H1 (cell line): Measurements from ENCODE around the gene HTR3C. TPM values are rescaled to one million over a fixed set of nuclear protein-coding genes. Genes with fewer than 3 reads are reported as not detected.
A peak's percentile ranks its signal among the peaks of the same experiment; 100 is the strongest.

Experiments used
- CTCF ChIA-PET: fragments of 300-600 bp; sonication (Branson Sonifier 250); formaldehyde crosslinking; loops from one replicate; lab custom pipeline; 2021; ENCODE audit not compliant: partially characterized antibody; lab: Charles Lee
- POLR2A ChIA-PET: fragments of 300-600 bp; sonication (Branson Sonifier 250); formaldehyde crosslinking; loops from one replicate; lab custom pipeline; 2021; ENCODE audit warnings: inconsistent platforms; ENCODE audit not compliant: partially characterized antibody; lab: Charles Lee
- DNase-seq, 2 experiments: peaks; one replicate each; pipeline versions ENCODE4 v3.0.0 to v3.0.0-alpha.2; 2010 to 2022; ENCODE audit warnings: low spot score in 2 of 2, low read depth in 1 of 2, mixed read lengths in 1 of 2
- FAIRE-seq: peaks from 2 replicates; lab custom pipeline; 2011; peaks lifted over from hg19 to GRCh38; lab: Jason Lieb, UNC
- H2AFZ ChIP-seq: 2 replicates; pipeline ENCODE4 v1.8.1; 2012; ENCODE audit warnings: low read length, inconsistent platforms
- H2AK5ac ChIP-seq: 2 replicates; pipeline ENCODE4 v1.6.1; 2013; ENCODE audit warnings: low read depth, low read length
- H2BK120ac ChIP-seq: replicated peaks from 2 replicates; pipeline ENCODE3; 2013; ENCODE audit warnings: low read depth, low read length, inconsistent platforms
- H2BK12ac ChIP-seq: 2 replicates; pipeline ENCODE4 v1.6.1; 2013; ENCODE audit warnings: low read depth, low read length
- H2BK15ac ChIP-seq: 2 replicates; pipeline ENCODE4 v1.6.1; 2013; ENCODE audit warnings: low read length
- H2BK20ac ChIP-seq: 2 replicates; pipeline ENCODE4 v1.6.1; 2013; ENCODE audit warnings: low read length
- H2BK5ac ChIP-seq: 2 replicates; pipeline ENCODE4 v1.6.1; 2013; ENCODE audit warnings: low read depth, low read length
- H3K14ac ChIP-seq: 2 replicates; pipeline ENCODE4 v1.6.1; 2013; ENCODE audit warnings: inconsistent platforms; ENCODE audit not compliant: insufficient read length
- H3K18ac ChIP-seq: 2 replicates; pipeline ENCODE4 v1.6.1; 2013; ENCODE audit warnings: low read length; ENCODE audit errors: extremely low read depth
- H3K23ac ChIP-seq: 2 replicates; pipeline ENCODE4 v1.6.1; 2013; ENCODE audit warnings: inconsistent platforms; ENCODE audit not compliant: insufficient read length
- H3K23me2 ChIP-seq: 2 replicates; pipeline ENCODE4 v1.6.1; 2013; ENCODE audit warnings: low read depth, low read length
- H3K27ac ChIP-seq: 2 replicates; pipeline ENCODE4 v1.6.1; 2011; ENCODE audit warnings: low read depth, low read length, inconsistent platforms
- H3K27me3 ChIP-seq, 4 experiments: replicated peaks in 1 of 4; 1 replicate in 1 of 4; 2 replicates in 3 of 4; pipeline versions ENCODE4 v1.6.1 to v1.8.1; 2011 to 2013; ENCODE audit warnings: low read length in 3 of 4, mild to moderate bottlenecking in 3 of 4, inconsistent platforms in 2 of 4, mixed read lengths in 2 of 4, moderate library complexity in 1 of 4; ENCODE audit not compliant: control insufficient read depth in 3 of 4, insufficient read depth in 3 of 4; ENCODE audit errors: extremely low read depth in 1 of 4
- H3K36me3 ChIP-seq, 4 experiments: 2 replicates each; pipeline versions ENCODE4 v1.6.1 to v1.8.1; 2011 to 2013; ENCODE audit warnings: mild to moderate bottlenecking in 4 of 4, low read length in 3 of 4, moderate library complexity in 2 of 4, control low read depth in 1 of 4, inconsistent platforms in 1 of 4; ENCODE audit not compliant: insufficient read depth in 4 of 4, control insufficient read depth in 2 of 4
- H3K4ac ChIP-seq: replicated peaks from 2 replicates; pipeline ENCODE3; 2013; ENCODE audit warnings: low read length, low read depth, mixed read lengths, inconsistent platforms; ENCODE audit not compliant: insufficient read length
- H3K4me1 ChIP-seq, 4 experiments: replicated peaks in 1 of 4; 1 replicate in 1 of 4; 2 replicates in 3 of 4; pipeline versions ENCODE4 v1.6.1 to v1.8.1; 2011 to 2013; ENCODE audit warnings: low read length in 3 of 4, inconsistent platforms in 2 of 4, mixed read lengths in 1 of 4; ENCODE audit not compliant: insufficient read depth in 4 of 4, control insufficient read depth in 3 of 4
- H3K4me2 ChIP-seq, 2 experiments: 2 replicates each; pipeline versions ENCODE4 v1.6.1 to v1.8.1; 2011 to 2013; ENCODE audit warnings: low read depth in 2 of 2, low read length in 2 of 2, control low read depth in 1 of 2, inconsistent platforms in 1 of 2, mild to moderate bottlenecking in 1 of 2; ENCODE audit not compliant: insufficient read depth in 1 of 2
- H3K4me3 ChIP-seq, 4 experiments: fragments of 200-600, 300-600 bp in 1 of 4; sonication (generic), shearing (Covaris generic), sonication (Bioruptor Twin) in 1 of 4; 2 replicates each; pipeline versions ENCODE4 v1.5.1 to v1.8.1; 2011 to 2016; ENCODE audit warnings: low read length in 4 of 4, low read depth in 3 of 4, control low read depth in 2 of 4, inconsistent platforms in 2 of 4, mild to moderate bottlenecking in 2 of 4, mixed read lengths in 1 of 4, moderate library complexity in 1 of 4; ENCODE audit not compliant: insufficient read depth in 2 of 4; ENCODE audit errors: extremely low read depth in 1 of 4
- H3K56ac ChIP-seq: replicated peaks from 2 replicates; pipeline ENCODE3; 2013; ENCODE audit warnings: low read depth, mild to moderate bottlenecking, mixed read lengths, low read length, inconsistent platforms; ENCODE audit not compliant: insufficient read length
- H3K79me1 ChIP-seq: 2 replicates; pipeline ENCODE4 v1.6.1; 2013; ENCODE audit warnings: low read depth, low read length, control low read depth
- H3K79me2 ChIP-seq, 2 experiments: 2 replicates each; pipeline versions ENCODE4 v1.6.1 to v1.8.1; 2012 to 2013; ENCODE audit warnings: low read length in 2 of 2, mild to moderate bottlenecking in 2 of 2, inconsistent platforms in 1 of 2; ENCODE audit not compliant: insufficient read depth in 2 of 2, control insufficient read depth in 1 of 2
- H3K9ac ChIP-seq, 4 experiments: replicated peaks in 1 of 4; 1 replicate in 1 of 4; 2 replicates in 3 of 4; pipeline versions ENCODE4 v1.6.1 to v1.8.1; 2011 to 2013; ENCODE audit warnings: low read depth in 3 of 4, low read length in 3 of 4, control low read depth in 2 of 4, mild to moderate bottlenecking in 2 of 4, moderate library complexity in 2 of 4, inconsistent platforms in 1 of 4; ENCODE audit errors: extremely low read depth in 1 of 4
- H3K9me3 ChIP-seq, 2 experiments: 2 replicates each; pipeline versions ENCODE4 v1.6.1 to v1.8.1; 2012 to 2013; ENCODE audit warnings: mild to moderate bottlenecking in 2 of 2, moderate library complexity in 2 of 2, control low read depth in 1 of 2, inconsistent platforms in 1 of 2, low read depth in 1 of 2, low read length in 1 of 2, mixed read lengths in 1 of 2; ENCODE audit not compliant: insufficient read depth in 2 of 2
- H4K20me1 ChIP-seq, 2 experiments: replicated peaks in 1 of 2; 2 replicates each; pipeline versions ENCODE3 to v1.8.1; 2011 to 2013; ENCODE audit warnings: inconsistent platforms in 2 of 2, low read length in 2 of 2, mild to moderate bottlenecking in 1 of 2; ENCODE audit not compliant: insufficient read depth in 2 of 2, control insufficient read depth in 1 of 2
- H4K5ac ChIP-seq: 2 replicates; pipeline ENCODE4 v1.6.1; 2013; ENCODE audit warnings: low read length, low read depth, mixed read lengths, inconsistent platforms; ENCODE audit not compliant: insufficient read length
- H4K8ac ChIP-seq: 2 replicates; pipeline ENCODE4 v1.8.0; 2013; ENCODE audit warnings: mild to moderate bottlenecking, moderate library complexity, low read length, inconsistent platforms; ENCODE audit not compliant: insufficient read depth; ENCODE audit errors: extremely low read depth
- H4K91ac ChIP-seq: replicated peaks from 2 replicates; pipeline ENCODE3; 2013; ENCODE audit warnings: low read length, mixed read lengths, inconsistent platforms; ENCODE audit not compliant: insufficient read length
- CHD2 ChIP-seq: IDR thresholded peaks from 2 replicates; pipeline ENCODE4 v1.6.1; 2012; ENCODE audit warnings: low read length, improper control_type of control experiment
- RAD21 ChIP-seq, 2 experiments: IDR thresholded peaks in 1 of 2; conservative IDR thresholded peaks in 1 of 2; 2 replicates each; pipeline ENCODE4 v1.6.1; 2011; ENCODE audit warnings: low read depth in 2 of 2, low read length in 2 of 2, improper control_type of control experiment in 1 of 2, inconsistent platforms in 1 of 2, mild to moderate bottlenecking in 1 of 2, moderate library complexity in 1 of 2
- SP4 ChIP-seq: IDR thresholded peaks from 2 replicates; pipeline ENCODE4 v1.6.1; 2012; ENCODE audit warnings: low read length, inconsistent platforms
- WGBS, 2 experiments: shearing (Covaris generic) in 1 of 2; methylation state at CpG; one replicate each; pipeline versions ENCODE4 v1.1.6 to v1.1.7; 2013 to 2015; ENCODE audit warnings: low lambda C conversion rate in 2 of 2, mixed read lengths in 2 of 2, inconsistent platforms in 1 of 2, low coverage in 1 of 2, missing lambda C conversion rate in 1 of 2; ENCODE audit not compliant: insufficient replicate concordance in 2 of 2, insufficient coverage in 1 of 2, insufficient read length in 1 of 2; ENCODE audit errors: extremely low coverage in 1 of 2, missing lambda C conversion rate in 1 of 2; 5-methylcytosine and 5-hydroxymethylcytosine counted together
- polyA plus RNA-seq, 7 experiments: library from polyadenylated mRNA; depleted of rRNA in 3 of 7; stranded (reverse) in 5 of 7; unstranded in 2 of 7; fragments of >200 nt in 5 of 7; fragments of 200-250 nt in 2 of 7; gene quantifications; 1 replicate in 5 of 7; 2 replicates in 1 of 7; 4 replicates in 1 of 7; pipeline versions ENCODE4 v1.2.1 to v1.2.3, GENCODE V29; 2011 to 2013; ENCODE audit warnings: missing spikeins in 2 of 7, mixed read lengths in 2 of 7
- total RNA-seq: library from RNA; stranded (reverse); fragmentation: NEBNext Ultra II Directional; extraction: Animal tissue kit (Norgen Biotek cat#: 25700); gene quantifications from 2 replicates; pipeline ENCODE4 v1.2.1, GENCODE V29; 2021

The HTR3C gene
- total and polyA plus RNA-seq, 2 of the 8 experiments (the other 6 are each of a cell fraction or from before 2014, with no cell fraction given) = 0.03 TPM; not detected in 1

DNA sequence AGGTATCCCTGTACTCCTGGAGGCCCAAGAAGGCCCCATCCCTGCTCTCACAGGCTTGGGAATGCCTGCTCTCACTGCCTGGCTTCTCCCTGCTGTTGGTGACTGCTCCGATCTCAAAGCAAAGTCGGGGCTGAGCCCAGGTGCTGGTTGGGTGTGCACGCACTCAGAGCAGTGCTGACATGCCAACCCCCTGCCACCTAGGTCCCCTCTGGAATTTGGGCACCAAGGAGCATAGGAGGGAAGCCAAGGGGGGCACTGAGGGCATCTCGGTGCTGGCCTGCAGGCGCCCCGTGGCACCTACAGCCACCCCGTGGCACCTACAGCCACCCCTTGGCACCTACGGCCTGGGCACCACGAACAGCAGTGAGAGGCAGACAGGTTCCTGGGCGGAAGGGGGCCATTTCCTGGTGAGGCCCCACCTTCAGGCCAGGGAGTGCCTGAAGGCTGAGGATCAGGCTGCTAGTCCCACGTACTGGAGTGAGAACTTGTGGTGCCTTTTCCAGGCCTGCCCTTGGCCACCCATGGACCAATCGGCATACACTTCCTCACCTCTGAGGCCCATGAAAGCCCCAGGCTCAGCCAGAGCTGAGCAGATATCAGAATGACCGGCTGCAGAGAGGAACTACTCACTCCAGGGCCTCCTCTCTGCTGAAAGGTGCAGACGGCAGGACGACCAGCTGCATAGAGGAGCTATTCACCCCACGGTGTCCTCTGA is 28.4 kb downstream of the HTR3C start:
- Histone ChIP-seq H3K23me2 (no peaks in the 10 kb centered on the region; the same call in 1 of the 2 replicates), H2AK5ac (no peak overlapping the region), H3K4me3 (no peak overlapping the region), H3K4me1 (no peaks in the 10 kb centered on the region), H2BK20ac (no peak overlapping the region), H3K79me2 (no peaks in the 10 kb centered on the region), H2BK120ac (no peak overlapping the region), H2BK15ac (no peak overlapping the region), H3K4me2 (no peak overlapping the region), H4K91ac (no peak overlapping the region), H2AFZ (0 out of 2 replicates have a peak overlapping the region, but pooled peaks have one; percentile 44), H3K14ac (no peak overlapping the region), H3K18ac (no peak overlapping the region), H3K27me3 (no peaks in the 10 kb centered on the region; a peak in 1 of 7 replicates), H3K79me1 (no peaks in the 10 kb centered on the region), H2BK5ac (no peak overlapping the region), H3K36me3 (no peaks in the 10 kb centered on the region), H4K20me1 (no peaks in the 10 kb centered on the region), H3K23ac (no peak overlapping the region), H2BK12ac (no peak overlapping the region), H4K8ac (no peak overlapping the region; the same call in 1 of the 2 replicates), H4K5ac (no peak overlapping the region), H3K56ac (no peak overlapping the region), H3K4ac (no peak overlapping the region), H3K9ac (no peak overlapping the region), H3K27ac (no peak overlapping the region), H3K9me3 (no peaks in the 10 kb centered on the region)
- FAIRE-seq (no peak), DNase-seq (no peak)
- CTCF ChIA-PET = interaction anchor here (0.6 to 1.3 kb wide), 5 partner anchors 9 to 244 kb away, joined by 3 to 4 read pairs (median 3); no protein-coding TSS in a partner anchor
- POLR2A ChIA-PET = interaction anchor here (0.6 to 0.8 kb wide), 2 partner anchors 14 to 72 kb away, joined by 3 to 4 read pairs; no protein-coding TSS in a partner anchor
- TF ChIP-seq RAD21 (IDR thresholded peaks at IDR 0.05 in 1 of 2, conservative IDR thresholded peaks at IDR 0.05 in 1 of 2; ENCODE audit: low read depth in 2 of 2, low read length in 2 of 2) (no peak), SP4 (no peak), CHD2 (no peak)
- whole genome bisulfite sequencing, 2 experiments = 85% methylated on average over 16 of the region's 16 CpGs; no CpG with 5 or more reads in 1 of the 2 experiments
